ENCODE measurements around the gene RNF112.

RNF112 gene

GRCh38 chr17:19410875-19411620 lies at the start of gene RNF112:
Gene RNF112 (plus strand): TSS chr17:19411232. CDS start chr17:19411409, 177 bp downstream.
- DNase-seq, result peak; percentile 42 to 59

- DNase-seq, result no peak
Observed at GRCh38 chr17:19361326-19361725, 49.7 kb upstream of the RNF112 start.

- DNase-seq, result no peak
Observed at GRCh38 chr17:19361944-19362276, 49.1 kb upstream of the RNF112 start.

- DNase-seq, result peak; percentile 87 to 96
Observed at GRCh38 chr17:19362277-19363113, 48.5 kb upstream of the RNF112 start, which contains the start of gene B9D1. Gene B9D1 (minus strand): TSS chr17:19362723. CDS start chr17:19362569, 154 bp downstream.

GRCh38 chr17:19363114-19363438 lies 48.0 kb upstream of the RNF112 start:
- DNase-seq, result no peak

- no peak for DNase-seq
Observed at GRCh38 chr17:19363460-19364035, 47.5 kb upstream of the RNF112 start.

- no peak for DNase-seq
Observed at GRCh38 chr17:19364699-19365498, 46.1 kb upstream of the RNF112 start.

- DNase-seq, result no peak
Observed at GRCh38 chr17:19365499-19365817, 45.6 kb upstream of the RNF112 start.

GRCh38 chr17:19365833-19366636 lies 45.0 kb upstream of the RNF112 start:
- no peak for DNase-seq

- DNase-seq, result no peak
Observed at GRCh38 chr17:19366637-19366972, 44.4 kb upstream of the RNF112 start.

- no peak for DNase-seq
Observed at GRCh38 chr17:19368229-19368628, 42.8 kb upstream of the RNF112 start.

- no peak for DNase-seq
Observed at GRCh38 chr17:19369107-19369778, 41.8 kb upstream of the RNF112 start.

- no peak for DNase-seq
Observed at GRCh38 chr17:19369846-19370492, 41.1 kb upstream of the RNF112 start.

GRCh38 chr17:19370493-19370960 lies 40.5 kb upstream of the RNF112 start:
- no peak for DNase-seq

GRCh38 chr17:19371259-19372010 lies 39.6 kb upstream of the RNF112 start:
- DNase-seq, result no peak

- DNase-seq, result no peak
Observed at GRCh38 chr17:19372011-19372370, 39.0 kb upstream of the RNF112 start.

- DNase-seq, result no peak
Observed at GRCh38 chr17:19372439-19372838, 38.6 kb upstream of the RNF112 start.

GRCh38 chr17:19372866-19373504 lies 38.0 kb upstream of the RNF112 start:
- no peak for DNase-seq

GRCh38 chr17:19374136-19374535 lies 36.9 kb upstream of the RNF112 start:
- no peak for DNase-seq

- no peak for DNase-seq
Observed at GRCh38 chr17:19375732-19376131, 35.3 kb upstream of the RNF112 start.

Data from hippocampal formation (tissue), 2 donors.